ENCODE data around the gene ARHGEF3.

DNA sequence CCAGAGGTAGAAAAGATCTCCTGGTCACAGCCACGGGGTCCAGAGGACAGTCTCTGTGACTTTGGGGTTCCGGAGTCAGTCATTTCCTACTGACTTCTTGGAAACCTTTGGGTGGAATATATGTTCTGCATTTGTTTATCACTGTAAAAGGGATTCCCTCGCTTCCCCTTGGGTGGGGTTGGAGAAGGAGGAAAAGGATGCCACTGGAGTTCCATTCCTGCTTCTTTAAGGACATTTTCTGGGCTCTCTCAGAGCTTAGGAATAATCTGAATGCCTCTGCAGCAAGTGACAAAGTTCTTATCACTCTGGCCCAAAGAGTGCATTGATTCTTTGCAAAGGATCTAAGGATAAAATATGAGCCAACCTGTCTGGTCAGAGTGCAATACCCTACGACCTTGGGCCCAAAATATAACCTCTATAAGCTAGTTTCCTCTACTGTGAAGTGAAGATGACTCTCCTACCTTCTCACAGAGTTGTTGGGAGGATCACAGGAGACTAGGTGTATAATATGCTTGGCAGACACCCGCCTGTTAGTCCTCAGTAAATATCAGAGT lies 17.2 kb downstream of the ARHGEF3 start:
- no peak for TF ChIP-seq POLR2A (IDR thresholded peaks at IDR 0.05)
- TF ChIP-seq POLR2AphosphoS5 (IDR thresholded peaks at IDR 0.05; ENCODE audit: insufficient read depth in 1 of 2, low read depth in 1 of 2) = no peak
- TF ChIP-seq, protein P1, sequence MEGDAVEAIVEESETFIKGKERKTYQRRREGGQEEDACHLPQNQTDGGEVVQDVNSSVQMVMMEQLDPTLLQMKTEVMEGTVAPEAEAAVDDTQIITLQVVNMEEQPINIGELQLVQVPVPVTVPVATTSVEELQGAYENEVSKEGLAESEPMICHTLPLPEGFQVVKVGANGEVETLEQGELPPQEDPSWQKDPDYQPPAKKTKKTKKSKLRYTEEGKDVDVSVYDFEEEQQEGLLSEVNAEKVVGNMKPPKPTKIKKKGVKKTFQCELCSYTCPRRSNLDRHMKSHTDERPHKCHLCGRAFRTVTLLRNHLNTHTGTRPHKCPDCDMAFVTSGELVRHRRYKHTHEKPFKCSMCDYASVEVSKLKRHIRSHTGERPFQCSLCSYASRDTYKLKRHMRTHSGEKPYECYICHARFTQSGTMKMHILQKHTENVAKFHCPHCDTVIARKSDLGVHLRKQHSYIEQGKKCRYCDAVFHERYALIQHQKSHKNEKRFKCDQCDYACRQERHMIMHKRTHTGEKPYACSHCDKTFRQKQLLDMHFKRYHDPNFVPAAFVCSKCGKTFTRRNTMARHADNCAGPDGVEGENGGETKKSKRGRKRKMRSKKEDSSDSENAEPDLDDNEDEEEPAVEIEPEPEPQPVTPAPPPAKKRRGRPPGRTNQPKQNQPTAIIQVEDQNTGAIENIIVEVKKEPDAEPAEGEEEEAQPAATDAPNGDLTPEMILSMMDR (IDR thresholded peaks at IDR 0.05) = no peak
